ENCODE data around the gene EFS.

EFS gene

GRCh38 chr14:23365036-23365731 is at the start of gene EFS:
Gene EFS (minus strand): TSS chr14:23365172. CDS start chr14:23365025, 147 bp downstream.
- Histone ChIP-seq H3K9ac (ENCODE audit: low read depth in 1 of 2, low read length in 2 of 2) (peak within 1 kb of the TSS; percentile 41 to 62), H3K4me1 (ENCODE audit: control insufficient read depth in 2 of 2, insufficient read depth in 2 of 2, low read length in 2 of 2) (no peaks in the 10 kb centered on the region), H3K27ac (ENCODE audit: low read depth in 2 of 2, low read length in 2 of 2) (peak within 1 kb of the TSS; percentile 66 to 85), H3K9me3 (ENCODE audit: control insufficient read depth in 2 of 2, low read length in 2 of 2) (no peaks in the 10 kb centered on the region), H3K4me3 (ENCODE audit: low read length in 2 of 2) (peak within 1 kb of the TSS; percentile 52 to 63), H3K27me3 (ENCODE audit: control insufficient read depth in 2 of 2, insufficient read depth in 2 of 2, low read length in 2 of 2) (peaks cover 8 to 24% of the 10 kb centered on the region in 2 donors), H3K36me3 (ENCODE audit: control insufficient read depth in 2 of 2, insufficient read depth in 2 of 2, low read length in 2 of 2) (no peaks in the 10 kb centered on the region)

DNA sequence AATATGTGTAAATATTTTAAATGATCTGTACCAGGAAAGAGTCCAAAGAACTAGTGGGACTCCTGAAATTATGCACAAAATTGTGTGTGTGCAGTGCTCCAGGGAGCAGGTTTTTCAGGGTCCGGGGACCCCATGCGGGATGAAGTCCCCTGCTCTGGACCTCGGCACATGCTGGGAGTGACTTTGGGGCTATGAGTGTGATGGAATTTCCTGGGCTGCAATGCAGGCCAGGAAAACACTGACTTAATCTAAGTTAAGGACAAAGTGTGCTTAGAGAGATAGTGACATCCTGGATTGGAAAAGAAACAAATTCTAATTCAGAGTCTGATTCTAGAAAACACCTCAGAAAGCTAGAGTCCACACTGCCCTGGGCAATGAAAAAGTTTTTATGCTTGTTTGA is 49.3 kb upstream of the EFS start:
- Histone ChIP-seq H3K4me3 (ENCODE audit: low read length in 2 of 2) (no peak overlapping the region), H3K36me3 (ENCODE audit: control insufficient read depth in 2 of 2, insufficient read depth in 2 of 2, low read length in 2 of 2) (no peaks in the 10 kb centered on the region), H3K4me1 (ENCODE audit: control insufficient read depth in 2 of 2, insufficient read depth in 2 of 2, low read length in 2 of 2) (no peaks in the 10 kb centered on the region), H3K9ac (ENCODE audit: low read depth in 1 of 2, low read length in 2 of 2) (no peak overlapping the region), H3K27me3 (ENCODE audit: control insufficient read depth in 2 of 2, insufficient read depth in 2 of 2, low read length in 2 of 2) (no peaks in the 10 kb centered on the region), H3K27ac (ENCODE audit: low read depth in 2 of 2, low read length in 2 of 2) (no peak overlapping the region), H3K9me3 (ENCODE audit: control insufficient read depth in 2 of 2, low read length in 2 of 2) (no peaks in the 10 kb centered on the region)

DNA sequence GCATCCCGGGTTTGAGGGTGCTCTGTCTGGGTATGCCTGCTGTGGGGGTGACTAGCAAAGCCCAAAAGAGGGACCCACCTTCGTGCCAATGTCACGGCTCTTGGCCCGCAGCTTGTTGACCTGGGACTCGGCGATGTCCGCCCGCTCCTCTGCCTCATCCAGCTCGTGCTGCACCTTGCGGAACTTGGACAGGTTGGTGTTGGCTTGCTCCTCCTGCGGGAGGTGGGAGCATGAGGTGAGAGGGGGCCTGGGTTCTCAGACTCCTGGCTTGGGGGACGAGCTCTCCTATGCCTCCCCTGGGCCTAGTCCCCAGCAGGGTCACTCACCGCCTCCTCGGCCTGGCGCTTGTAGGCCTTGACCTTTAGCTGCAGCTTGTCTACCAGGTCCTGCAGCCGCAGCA is 48.7 kb upstream of the EFS start:
- Histone ChIP-seq H3K9ac (ENCODE audit: low read depth in 1 of 2, low read length in 2 of 2) (no peak overlapping the region), H3K4me3 (ENCODE audit: low read length in 2 of 2) (no peak overlapping the region), H3K4me1 (ENCODE audit: control insufficient read depth in 2 of 2, insufficient read depth in 2 of 2, low read length in 2 of 2) (no peaks in the 10 kb centered on the region), H3K36me3 (ENCODE audit: control insufficient read depth in 2 of 2, insufficient read depth in 2 of 2, low read length in 2 of 2) (no peaks in the 10 kb centered on the region), H3K9me3 (ENCODE audit: control insufficient read depth in 2 of 2, low read length in 2 of 2) (no peaks in the 10 kb centered on the region), H3K27ac (ENCODE audit: low read depth in 2 of 2, low read length in 2 of 2) (no peak overlapping the region), H3K27me3 (ENCODE audit: control insufficient read depth in 2 of 2, insufficient read depth in 2 of 2, low read length in 2 of 2) (no peaks in the 10 kb centered on the region)

DNA sequence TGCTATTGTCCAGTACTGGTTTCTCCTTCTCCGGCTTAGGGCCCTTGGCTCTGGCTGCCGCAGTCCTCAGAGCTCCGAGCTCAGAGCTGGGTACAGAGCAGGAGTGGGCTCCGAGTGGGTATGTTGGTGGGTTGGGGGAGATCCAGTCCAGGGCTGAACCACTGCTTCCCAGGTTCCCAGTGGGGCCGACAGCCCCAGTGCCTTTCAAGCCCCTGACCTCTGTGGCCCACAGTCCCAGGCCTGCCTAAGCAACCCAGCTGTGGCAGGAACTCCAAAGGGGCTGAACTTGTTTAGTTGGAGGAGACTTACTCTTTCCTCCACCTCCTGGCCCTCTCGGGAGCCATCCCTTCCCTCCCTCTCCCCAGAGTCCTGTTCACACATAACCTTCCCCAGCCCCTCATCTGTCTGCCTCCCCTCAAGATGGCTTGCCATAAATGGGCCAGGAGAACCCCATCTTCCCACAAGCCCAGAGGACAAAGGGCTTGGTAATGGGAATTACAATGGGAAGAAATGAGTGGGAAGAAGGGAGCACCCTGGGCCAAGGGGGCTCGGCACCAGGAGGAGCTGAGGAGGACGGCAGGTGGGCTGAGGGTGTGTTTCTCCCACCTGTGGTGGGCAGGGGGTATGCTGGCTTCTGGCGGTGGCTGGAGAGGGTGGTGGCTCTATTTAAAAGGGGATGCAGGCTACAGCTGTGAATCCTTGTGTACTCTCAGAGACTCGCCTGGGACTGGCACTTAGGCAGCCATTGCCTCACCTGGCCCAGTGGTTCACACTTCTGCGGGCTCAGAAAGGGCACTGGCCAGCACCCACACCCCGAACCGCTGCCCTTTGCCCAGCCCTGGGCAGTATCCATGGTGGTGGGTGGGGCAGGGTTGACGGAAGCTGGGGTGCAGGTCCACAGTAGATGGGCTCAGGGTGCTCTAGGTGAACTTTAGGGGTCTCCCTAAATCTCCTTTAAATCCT is 46.9 kb upstream of the EFS start:
- H3K27ac ChIP-seq (ENCODE audit: low read depth in 2 of 2, low read length in 2 of 2): no peak overlapping the region

DNA sequence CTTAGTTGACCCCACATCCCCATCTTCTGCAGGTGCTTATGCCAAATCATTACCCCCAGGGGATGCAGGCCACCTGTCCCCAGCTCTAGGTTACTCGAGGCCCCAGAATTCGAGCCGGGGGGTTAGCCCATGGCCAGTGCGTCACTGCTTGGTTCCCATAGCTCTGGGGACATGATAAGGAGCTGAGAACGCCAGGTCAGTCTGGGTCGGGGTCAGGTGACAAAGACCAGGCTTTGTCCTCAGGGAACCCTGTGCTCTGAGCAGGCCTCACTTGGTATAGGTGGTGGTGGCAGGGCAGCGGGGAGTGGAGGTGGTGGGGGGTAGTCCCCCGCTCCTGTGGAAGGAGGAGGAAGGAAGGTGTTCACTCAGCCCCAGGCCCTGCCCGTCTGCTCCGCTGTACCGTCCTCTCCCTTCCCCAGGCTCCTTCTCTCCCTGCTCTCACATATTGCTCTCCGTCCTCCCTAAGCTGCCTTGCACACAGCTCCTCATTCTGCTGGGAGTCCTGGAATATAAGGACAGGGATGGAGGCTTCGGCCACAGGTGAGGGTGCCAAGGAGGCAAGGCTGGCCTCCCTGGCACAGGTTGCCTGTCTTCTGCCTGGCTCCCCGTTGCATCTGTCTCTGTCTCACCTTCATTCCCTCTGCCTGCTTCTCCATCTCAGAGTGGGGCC is 45.1 kb upstream of the EFS start:
- H3K27me3 ChIP-seq (ENCODE audit: control insufficient read depth in 2 of 2, insufficient read depth in 2 of 2, low read length in 2 of 2): no peaks in the 10 kb centered on the region
- no peaks in the 10 kb centered on the region for H3K9me3 ChIP-seq (ENCODE audit: control insufficient read depth in 2 of 2, low read length in 2 of 2)
- H3K4me3 ChIP-seq (ENCODE audit: low read length in 2 of 2): no peak overlapping the region
- H3K9ac ChIP-seq (ENCODE audit: low read depth in 1 of 2, low read length in 2 of 2): no peak overlapping the region
- no peaks in the 10 kb centered on the region for H3K36me3 ChIP-seq (ENCODE audit: control insufficient read depth in 2 of 2, insufficient read depth in 2 of 2, low read length in 2 of 2)
- H3K4me1 ChIP-seq (ENCODE audit: control insufficient read depth in 2 of 2, insufficient read depth in 2 of 2, low read length in 2 of 2): no peaks in the 10 kb centered on the region
- no peak overlapping the region for H3K27ac ChIP-seq (ENCODE audit: low read depth in 2 of 2, low read length in 2 of 2)

More for the DNA sequence above, 46.9 kb upstream of the EFS start:
- H3K4me3 ChIP-seq (ENCODE audit: low read length in 2 of 2): no peak overlapping the region
- no peaks in the 10 kb centered on the region for H3K27me3 ChIP-seq (ENCODE audit: control insufficient read depth in 2 of 2, insufficient read depth in 2 of 2, low read length in 2 of 2)
- no peaks in the 10 kb centered on the region for H3K9me3 ChIP-seq (ENCODE audit: control insufficient read depth in 2 of 2, low read length in 2 of 2)
- no peaks in the 10 kb centered on the region for H3K4me1 ChIP-seq (ENCODE audit: control insufficient read depth in 2 of 2, insufficient read depth in 2 of 2, low read length in 2 of 2)
- no peaks in the 10 kb centered on the region for H3K36me3 ChIP-seq (ENCODE audit: control insufficient read depth in 2 of 2, insufficient read depth in 2 of 2, low read length in 2 of 2)
- no peak overlapping the region for H3K9ac ChIP-seq (ENCODE audit: low read depth in 1 of 2, low read length in 2 of 2)

DNA sequence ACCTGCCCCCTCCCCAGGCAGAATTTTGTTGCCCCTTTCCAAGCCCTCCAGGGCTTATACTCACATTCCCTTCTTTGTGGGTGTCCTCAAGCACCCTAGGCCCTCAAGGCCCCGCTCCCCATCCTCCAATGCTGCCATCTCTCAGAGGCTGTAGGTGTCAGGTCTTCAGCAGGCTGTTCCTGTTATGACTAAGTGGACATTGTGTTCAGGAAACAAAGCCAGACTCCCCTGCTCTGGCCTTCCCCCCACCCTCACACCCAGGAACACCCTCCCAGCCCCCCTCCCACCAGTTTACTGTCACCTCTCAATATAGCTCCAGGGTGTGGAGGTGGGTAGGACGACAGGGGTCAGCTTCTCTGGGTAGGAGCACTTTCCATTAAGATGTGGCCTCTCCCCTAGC is 44.5 kb upstream of the EFS start:
- Histone ChIP-seq H3K27ac (ENCODE audit: low read depth in 2 of 2, low read length in 2 of 2) (no peak overlapping the region), H3K9me3 (ENCODE audit: control insufficient read depth in 2 of 2, low read length in 2 of 2) (no peaks in the 10 kb centered on the region), H3K27me3 (ENCODE audit: control insufficient read depth in 2 of 2, insufficient read depth in 2 of 2, low read length in 2 of 2) (no peaks in the 10 kb centered on the region), H3K4me3 (ENCODE audit: low read length in 2 of 2) (no peak overlapping the region), H3K36me3 (ENCODE audit: control insufficient read depth in 2 of 2, insufficient read depth in 2 of 2, low read length in 2 of 2) (no peaks in the 10 kb centered on the region), H3K4me1 (ENCODE audit: control insufficient read depth in 2 of 2, insufficient read depth in 2 of 2, low read length in 2 of 2) (no peaks in the 10 kb centered on the region), H3K9ac (ENCODE audit: low read depth in 1 of 2, low read length in 2 of 2) (no peak overlapping the region)

GRCh38 chr14:23408307-23408630 is 43.3 kb upstream of the EFS start:
- H3K9ac ChIP-seq (ENCODE audit: low read depth in 1 of 2, low read length in 2 of 2): no peak overlapping the region
- H3K9me3 ChIP-seq (ENCODE audit: control insufficient read depth in 2 of 2, low read length in 2 of 2): no peaks in the 10 kb centered on the region
- H3K27ac ChIP-seq (ENCODE audit: low read depth in 2 of 2, low read length in 2 of 2): no peak overlapping the region
- no peaks in the 10 kb centered on the region for H3K36me3 ChIP-seq (ENCODE audit: control insufficient read depth in 2 of 2, insufficient read depth in 2 of 2, low read length in 2 of 2)
- no peak overlapping the region for H3K4me3 ChIP-seq (ENCODE audit: low read length in 2 of 2)
- no peaks in the 10 kb centered on the region for H3K4me1 ChIP-seq (ENCODE audit: control insufficient read depth in 2 of 2, insufficient read depth in 2 of 2, low read length in 2 of 2)
- peaks cover 0 to 3% of the 10 kb centered on the region in 2 donors for H3K27me3 ChIP-seq (ENCODE audit: control insufficient read depth in 2 of 2, insufficient read depth in 2 of 2, low read length in 2 of 2)

GRCh38 chr14:23407516-23408306 is 42.7 kb upstream of the EFS start, which contains the start of gene MYH6:
Gene MYH6 (minus strand): TSS chr14:23408273. CDS start chr14:23407223, 1,050 bp downstream.
- H3K27me3 ChIP-seq (ENCODE audit: control insufficient read depth in 2 of 2, insufficient read depth in 2 of 2, low read length in 2 of 2): peaks cover 0 to 3% of the 10 kb centered on the region in 2 donors
- H3K4me1 ChIP-seq (ENCODE audit: control insufficient read depth in 2 of 2, insufficient read depth in 2 of 2, low read length in 2 of 2): no peaks in the 10 kb centered on the region
- H3K9ac ChIP-seq (ENCODE audit: low read depth in 1 of 2, low read length in 2 of 2): no peak within 1 kb of the TSS
- no peak within 1 kb of the TSS for H3K4me3 ChIP-seq (ENCODE audit: low read length in 2 of 2)
- no peak within 1 kb of the TSS for H3K27ac ChIP-seq (ENCODE audit: low read depth in 2 of 2, low read length in 2 of 2)
- no peaks in the 10 kb centered on the region for H3K36me3 ChIP-seq (ENCODE audit: control insufficient read depth in 2 of 2, insufficient read depth in 2 of 2, low read length in 2 of 2)
- H3K9me3 ChIP-seq (ENCODE audit: control insufficient read depth in 2 of 2, low read length in 2 of 2): no peaks in the 10 kb centered on the region

DNA sequence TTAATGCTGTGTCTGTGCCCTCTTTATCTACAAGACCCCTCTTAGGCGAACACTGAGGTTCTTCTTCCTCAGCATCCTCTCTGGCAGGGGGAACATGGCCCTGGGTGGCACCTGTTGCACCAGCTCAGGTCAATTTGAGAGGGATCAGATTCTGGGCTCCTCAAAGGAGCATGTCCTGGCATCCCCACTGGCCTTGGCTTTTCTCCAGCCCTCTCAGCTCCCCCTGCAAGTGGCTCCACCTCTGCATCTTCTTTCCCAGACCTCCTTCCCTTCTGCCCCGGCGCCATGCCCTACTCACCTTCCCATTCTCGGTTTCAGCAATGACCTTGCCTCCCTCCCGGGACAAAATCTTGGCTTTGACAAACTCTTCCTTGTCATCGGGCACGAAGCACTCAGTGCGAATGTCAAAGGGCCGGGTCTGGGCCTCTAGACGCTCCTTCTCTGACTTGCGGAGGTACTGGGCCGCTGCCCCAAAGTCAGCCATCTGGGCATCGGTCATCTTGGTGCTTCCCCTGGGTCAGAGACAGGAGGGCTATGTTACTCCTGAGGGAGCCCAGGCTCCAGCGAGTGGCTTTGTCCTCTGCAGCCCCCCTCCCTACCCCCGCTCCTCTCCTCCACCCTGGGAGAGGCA is 41.9 kb upstream of the EFS start:
- no peak overlapping the region for H3K9ac ChIP-seq (ENCODE audit: low read depth in 1 of 2, low read length in 2 of 2)
- no peaks in the 10 kb centered on the region for H3K4me1 ChIP-seq (ENCODE audit: control insufficient read depth in 2 of 2, insufficient read depth in 2 of 2, low read length in 2 of 2)
- no peaks in the 10 kb centered on the region for H3K36me3 ChIP-seq (ENCODE audit: control insufficient read depth in 2 of 2, insufficient read depth in 2 of 2, low read length in 2 of 2)
- H3K27me3 ChIP-seq (ENCODE audit: control insufficient read depth in 2 of 2, insufficient read depth in 2 of 2, low read length in 2 of 2): peaks cover 0 to 3% of the 10 kb centered on the region in 2 donors
- no peaks in the 10 kb centered on the region for H3K9me3 ChIP-seq (ENCODE audit: control insufficient read depth in 2 of 2, low read length in 2 of 2)
- no peak overlapping the region for H3K4me3 ChIP-seq (ENCODE audit: low read length in 2 of 2)
- H3K27ac ChIP-seq (ENCODE audit: low read depth in 2 of 2, low read length in 2 of 2): no peak overlapping the region

Measured in mucosa of rectum (tissue), 2 donors.